Suprapubic skin (tissue), 4 donors: ENCODE results near the gene ACVR2B.

Experiments
- EP300 ChIP-seq: sonication (generic); formaldehyde crosslinking; IDR thresholded peaks from one replicate; pipeline ENCODE4 v1.6.1; 2017; ENCODE audit warnings: antibody characterized with exemption
- POLR2A ChIP-seq, 2 donors: fragments of 450-650 bp; IDR thresholded peaks; one replicate each; pipeline ENCODE4 v1.6.1; 2017; ENCODE audit warnings: antibody characterized with exemption in 2 of 2, mild to moderate bottlenecking in 2 of 2, moderate library complexity in 2 of 2
- POLR2AphosphoS5 ChIP-seq, 3 donors: sonication (generic); formaldehyde crosslinking; IDR thresholded peaks; one replicate each; pipeline ENCODE4 v1.6.1; 2017; ENCODE audit warnings: antibody characterized with exemption in 3 of 3
- TF ChIP-seq, protein P1 (sequence below), 2 donors: fragments of 200-600 bp in 1 of 2; fragments of 450-650 bp in 1 of 2; sonication (generic) in 1 of 2; IDR thresholded peaks; one replicate each; pipeline ENCODE4 v1.5.1; 2016 to 2019; ENCODE audit warnings: antibody characterized with exemption in 2 of 2, mild to moderate bottlenecking in 1 of 2, moderate library complexity in 1 of 2

- TF ChIP-seq POLR2A (IDR thresholded peaks at IDR 0.05) (no peak), POLR2AphosphoS5 (IDR thresholded peaks at IDR 0.05) (no peak), EP300 (no peak)
- TF ChIP-seq, protein P1, sequence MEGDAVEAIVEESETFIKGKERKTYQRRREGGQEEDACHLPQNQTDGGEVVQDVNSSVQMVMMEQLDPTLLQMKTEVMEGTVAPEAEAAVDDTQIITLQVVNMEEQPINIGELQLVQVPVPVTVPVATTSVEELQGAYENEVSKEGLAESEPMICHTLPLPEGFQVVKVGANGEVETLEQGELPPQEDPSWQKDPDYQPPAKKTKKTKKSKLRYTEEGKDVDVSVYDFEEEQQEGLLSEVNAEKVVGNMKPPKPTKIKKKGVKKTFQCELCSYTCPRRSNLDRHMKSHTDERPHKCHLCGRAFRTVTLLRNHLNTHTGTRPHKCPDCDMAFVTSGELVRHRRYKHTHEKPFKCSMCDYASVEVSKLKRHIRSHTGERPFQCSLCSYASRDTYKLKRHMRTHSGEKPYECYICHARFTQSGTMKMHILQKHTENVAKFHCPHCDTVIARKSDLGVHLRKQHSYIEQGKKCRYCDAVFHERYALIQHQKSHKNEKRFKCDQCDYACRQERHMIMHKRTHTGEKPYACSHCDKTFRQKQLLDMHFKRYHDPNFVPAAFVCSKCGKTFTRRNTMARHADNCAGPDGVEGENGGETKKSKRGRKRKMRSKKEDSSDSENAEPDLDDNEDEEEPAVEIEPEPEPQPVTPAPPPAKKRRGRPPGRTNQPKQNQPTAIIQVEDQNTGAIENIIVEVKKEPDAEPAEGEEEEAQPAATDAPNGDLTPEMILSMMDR (IDR thresholded peaks at IDR 0.05): no peak
Measured at GRCh38 chr3:38446812-38447211, 6.9 kb upstream of the ACVR2B start.
